ENCODE measurements around the gene MAT2A.
A peak's percentile ranks its signal among the peaks of the same experiment; 100 is the strongest.

The MAT2A gene

DNA sequence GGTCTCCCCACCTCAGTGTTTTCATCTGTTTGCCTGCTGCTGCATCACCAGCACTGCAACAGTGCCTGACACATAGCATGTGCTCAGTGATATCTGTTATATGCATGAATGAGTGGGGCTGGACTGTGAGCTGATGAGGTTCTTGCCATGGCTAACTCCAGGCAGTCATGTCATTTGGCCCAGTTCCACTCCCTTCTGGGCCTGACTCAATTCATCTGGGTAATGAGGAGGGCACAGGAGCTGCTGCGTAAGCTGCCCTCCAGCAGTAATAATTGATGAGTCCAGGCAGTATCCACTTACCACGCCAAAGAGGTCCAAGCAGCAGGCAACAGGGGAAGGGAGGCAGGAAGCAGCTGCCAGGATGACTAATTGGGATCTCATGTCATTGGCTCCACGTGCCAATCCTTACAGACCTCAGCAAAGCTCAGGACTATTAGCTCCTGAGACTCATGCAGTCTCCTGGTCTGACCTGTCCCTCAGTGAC lies 34.1 kb upstream of the MAT2A start:
- Histone ChIP-seq H3K27ac (ENCODE audit: poor library complexity, severe bottlenecking) (peak overlapping the region; percentile 91), H3K4me1 (ENCODE audit: insufficient read depth, poor library complexity, severe bottlenecking) (peaks cover 29% of the 10 kb centered on the region), H3K9me3 (ENCODE audit: severe bottlenecking) (no peaks in the 10 kb centered on the region), H3K4me3 (ENCODE audit: severe bottlenecking) (no peak overlapping the region), H3K36me3 (ENCODE audit: low read depth) (no peaks in the 10 kb centered on the region), H3K27me3 (ENCODE audit: insufficient read depth, poor library complexity, severe bottlenecking) (no peaks in the 10 kb centered on the region)
- peak; percentile 93 for DNase-seq (ENCODE audit: low spot score)
- TF ChIP-seq, protein P1, sequence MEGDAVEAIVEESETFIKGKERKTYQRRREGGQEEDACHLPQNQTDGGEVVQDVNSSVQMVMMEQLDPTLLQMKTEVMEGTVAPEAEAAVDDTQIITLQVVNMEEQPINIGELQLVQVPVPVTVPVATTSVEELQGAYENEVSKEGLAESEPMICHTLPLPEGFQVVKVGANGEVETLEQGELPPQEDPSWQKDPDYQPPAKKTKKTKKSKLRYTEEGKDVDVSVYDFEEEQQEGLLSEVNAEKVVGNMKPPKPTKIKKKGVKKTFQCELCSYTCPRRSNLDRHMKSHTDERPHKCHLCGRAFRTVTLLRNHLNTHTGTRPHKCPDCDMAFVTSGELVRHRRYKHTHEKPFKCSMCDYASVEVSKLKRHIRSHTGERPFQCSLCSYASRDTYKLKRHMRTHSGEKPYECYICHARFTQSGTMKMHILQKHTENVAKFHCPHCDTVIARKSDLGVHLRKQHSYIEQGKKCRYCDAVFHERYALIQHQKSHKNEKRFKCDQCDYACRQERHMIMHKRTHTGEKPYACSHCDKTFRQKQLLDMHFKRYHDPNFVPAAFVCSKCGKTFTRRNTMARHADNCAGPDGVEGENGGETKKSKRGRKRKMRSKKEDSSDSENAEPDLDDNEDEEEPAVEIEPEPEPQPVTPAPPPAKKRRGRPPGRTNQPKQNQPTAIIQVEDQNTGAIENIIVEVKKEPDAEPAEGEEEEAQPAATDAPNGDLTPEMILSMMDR (IDR thresholded peaks at IDR 0.05; ENCODE audit: poor library complexity, severe bottlenecking) = no peak
- ATAC-seq (ENCODE audit: low read depth) = peak; percentile 90

DNA sequence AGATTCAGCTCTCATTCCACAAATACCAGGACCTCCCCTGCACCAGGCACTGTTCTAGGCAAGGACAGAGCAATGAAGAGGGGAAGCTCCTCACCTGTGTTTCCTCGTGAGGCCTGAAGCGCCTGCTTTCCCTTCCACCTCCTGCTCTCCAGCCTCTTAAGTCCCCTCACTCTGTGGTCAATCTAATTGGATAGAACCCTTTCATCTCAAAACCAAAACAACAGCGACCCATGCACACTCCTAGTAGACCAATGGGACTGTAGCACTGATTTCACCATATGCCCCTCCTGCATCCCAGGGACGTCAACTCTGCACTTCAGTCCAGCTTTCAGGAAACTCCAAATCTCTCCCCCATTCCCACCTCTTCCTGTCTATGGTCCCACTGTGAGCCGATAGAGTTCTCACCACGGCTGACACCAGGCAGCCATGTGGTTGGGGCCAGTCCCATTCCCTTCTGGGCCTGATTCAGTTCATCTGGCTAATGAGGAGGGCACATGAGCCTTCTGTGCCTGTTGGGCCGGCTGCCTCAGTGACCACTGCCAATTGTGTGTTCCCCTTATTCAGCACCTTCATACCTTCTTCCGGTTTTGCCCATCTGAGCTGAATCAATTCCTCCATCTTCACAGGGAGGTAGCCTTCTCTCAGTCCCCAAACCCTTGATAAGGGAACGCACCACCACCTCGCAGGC lies 33.3 kb upstream of the MAT2A start:
- no peak overlapping the region for H3K4me3 ChIP-seq (ENCODE audit: severe bottlenecking)
- DNase-seq (ENCODE audit: low spot score) = no peak

DNA sequence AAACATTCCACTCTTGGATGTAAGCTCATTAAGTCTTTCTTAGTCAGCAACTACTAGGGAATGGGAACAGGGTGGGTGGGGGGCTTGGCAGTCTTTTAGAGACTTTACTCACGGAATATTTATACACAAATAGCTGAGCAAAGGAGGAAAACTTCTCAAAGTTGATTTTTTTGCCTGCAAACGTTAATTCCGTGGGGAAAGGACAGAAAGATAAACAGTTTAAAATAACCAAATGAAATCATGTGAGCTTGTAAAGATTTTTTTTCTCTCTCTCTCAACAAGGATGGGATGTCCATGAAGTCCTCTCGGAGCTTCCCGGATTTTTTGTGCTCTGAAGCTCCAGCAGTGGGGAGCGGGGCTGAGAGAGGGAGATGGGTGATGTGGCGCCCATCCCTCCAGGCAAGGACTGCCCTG lies 32.2 kb upstream of the MAT2A start:
- ATAC-seq (ENCODE audit: low read depth) (no peak), DNase-seq (ENCODE audit: low spot score) (no peak)
- no peaks in the 10 kb centered on the region for H3K27me3 ChIP-seq (ENCODE audit: insufficient read depth, poor library complexity, severe bottlenecking)
- H3K9me3 ChIP-seq (ENCODE audit: severe bottlenecking) = no peaks in the 10 kb centered on the region
- H3K36me3 ChIP-seq (ENCODE audit: low read depth) = no peaks in the 10 kb centered on the region
- no peak overlapping the region for H3K4me3 ChIP-seq (ENCODE audit: severe bottlenecking)
- peak overlapping the region; percentile 91 for H3K27ac ChIP-seq (ENCODE audit: poor library complexity, severe bottlenecking)
- H3K4me1 ChIP-seq (ENCODE audit: insufficient read depth, poor library complexity, severe bottlenecking) = peaks cover 29% of the 10 kb centered on the region
- TF ChIP-seq, protein P1 (IDR thresholded peaks at IDR 0.05; ENCODE audit: poor library complexity, severe bottlenecking) = no peak

More for the DNA sequence above, 33.3 kb upstream of the MAT2A start:
- no peaks in the 10 kb centered on the region for H3K27me3 ChIP-seq (ENCODE audit: insufficient read depth, poor library complexity, severe bottlenecking)
- no peaks in the 10 kb centered on the region for H3K36me3 ChIP-seq (ENCODE audit: low read depth)
- no peak for ATAC-seq (ENCODE audit: low read depth)
- H3K9me3 ChIP-seq (ENCODE audit: severe bottlenecking) = no peaks in the 10 kb centered on the region
- TF ChIP-seq, protein P1 (IDR thresholded peaks at IDR 0.05; ENCODE audit: poor library complexity, severe bottlenecking) = no peak
- peaks cover 29% of the 10 kb centered on the region for H3K4me1 ChIP-seq (ENCODE audit: insufficient read depth, poor library complexity, severe bottlenecking)
- peak overlapping the region; percentile 91 for H3K27ac ChIP-seq (ENCODE audit: poor library complexity, severe bottlenecking)

- no peaks in the 10 kb centered on the region for H3K4me1 ChIP-seq (ENCODE audit: insufficient read depth, poor library complexity, severe bottlenecking)
- no peak overlapping the region for H3K4me3 ChIP-seq (ENCODE audit: severe bottlenecking)
- H3K36me3 ChIP-seq (ENCODE audit: low read depth) = no peaks in the 10 kb centered on the region
- H3K27me3 ChIP-seq (ENCODE audit: insufficient read depth, poor library complexity, severe bottlenecking) = no peaks in the 10 kb centered on the region
- DNase-seq (ENCODE audit: low spot score) (no peak), ATAC-seq (ENCODE audit: low read depth) (no peak)
- no peak overlapping the region for H3K27ac ChIP-seq (ENCODE audit: poor library complexity, severe bottlenecking)
- TF ChIP-seq, protein P1 (IDR thresholded peaks at IDR 0.05; ENCODE audit: poor library complexity, severe bottlenecking) = no peak
- no peaks in the 10 kb centered on the region for H3K9me3 ChIP-seq (ENCODE audit: severe bottlenecking)
These were observed 27.8 kb upstream of the MAT2A start for GRCh38 chr2:85511008-85511811.
